ENCODE results near the gene MZB1.

DNA sequence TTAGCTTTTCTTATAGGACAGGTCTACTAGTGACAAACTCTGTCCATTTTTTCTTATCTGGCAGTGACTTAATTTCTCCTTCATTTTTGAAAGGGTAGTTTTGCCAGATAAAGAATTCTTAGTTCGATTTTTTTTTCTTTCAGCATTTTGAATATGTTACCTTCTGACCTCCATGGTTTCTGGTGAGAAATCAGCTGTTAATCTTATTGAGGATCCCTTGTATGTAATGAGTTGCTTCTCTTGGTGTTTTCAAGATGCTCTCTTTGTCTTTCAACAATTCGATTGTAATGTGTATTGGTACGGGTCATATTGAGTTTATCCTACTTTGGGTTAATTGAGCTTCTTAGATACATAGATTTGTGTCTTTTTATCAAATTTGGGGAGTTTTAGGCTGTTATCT lies 35.5 kb downstream of the MZB1 start:
- TF ChIP-seq, protein P1, sequence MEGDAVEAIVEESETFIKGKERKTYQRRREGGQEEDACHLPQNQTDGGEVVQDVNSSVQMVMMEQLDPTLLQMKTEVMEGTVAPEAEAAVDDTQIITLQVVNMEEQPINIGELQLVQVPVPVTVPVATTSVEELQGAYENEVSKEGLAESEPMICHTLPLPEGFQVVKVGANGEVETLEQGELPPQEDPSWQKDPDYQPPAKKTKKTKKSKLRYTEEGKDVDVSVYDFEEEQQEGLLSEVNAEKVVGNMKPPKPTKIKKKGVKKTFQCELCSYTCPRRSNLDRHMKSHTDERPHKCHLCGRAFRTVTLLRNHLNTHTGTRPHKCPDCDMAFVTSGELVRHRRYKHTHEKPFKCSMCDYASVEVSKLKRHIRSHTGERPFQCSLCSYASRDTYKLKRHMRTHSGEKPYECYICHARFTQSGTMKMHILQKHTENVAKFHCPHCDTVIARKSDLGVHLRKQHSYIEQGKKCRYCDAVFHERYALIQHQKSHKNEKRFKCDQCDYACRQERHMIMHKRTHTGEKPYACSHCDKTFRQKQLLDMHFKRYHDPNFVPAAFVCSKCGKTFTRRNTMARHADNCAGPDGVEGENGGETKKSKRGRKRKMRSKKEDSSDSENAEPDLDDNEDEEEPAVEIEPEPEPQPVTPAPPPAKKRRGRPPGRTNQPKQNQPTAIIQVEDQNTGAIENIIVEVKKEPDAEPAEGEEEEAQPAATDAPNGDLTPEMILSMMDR (IDR thresholded peaks at IDR 0.05), result no peak
- TF ChIP-seq POLR2AphosphoS5 (IDR thresholded peaks at IDR 0.05; ENCODE audit: low read depth, low read length) (no peak), RAD21 (IDR thresholded peaks at IDR 0.05; ENCODE audit: low read length) (no peak), TCF12 (IDR thresholded peaks at IDR 0.05) (no peak), EZH2phosphoT487 (IDR thresholded peaks at IDR 0.05; ENCODE audit: borderline replicate concordance, low read depth) (no peak), SIN3A (IDR thresholded peaks at IDR 0.05; ENCODE audit: borderline replicate concordance, low read depth, low read length) (no peak), TEAD4 (IDR thresholded peaks at IDR 0.05; ENCODE audit: borderline replicate concordance, insufficient read depth) (no peak), TAF1 (IDR thresholded peaks at IDR 0.05; ENCODE audit: borderline replicate concordance, low read depth, low read length) (no peak), EP300 (IDR thresholded peaks at IDR 0.05; ENCODE audit: borderline replicate concordance in 1 of 2, low read depth in 1 of 2, low read length in 1 of 2) (no peak), YY1 (IDR thresholded peaks at IDR 0.05; ENCODE audit: low read depth) (no peak)
- TF ChIP-seq, protein P2, sequence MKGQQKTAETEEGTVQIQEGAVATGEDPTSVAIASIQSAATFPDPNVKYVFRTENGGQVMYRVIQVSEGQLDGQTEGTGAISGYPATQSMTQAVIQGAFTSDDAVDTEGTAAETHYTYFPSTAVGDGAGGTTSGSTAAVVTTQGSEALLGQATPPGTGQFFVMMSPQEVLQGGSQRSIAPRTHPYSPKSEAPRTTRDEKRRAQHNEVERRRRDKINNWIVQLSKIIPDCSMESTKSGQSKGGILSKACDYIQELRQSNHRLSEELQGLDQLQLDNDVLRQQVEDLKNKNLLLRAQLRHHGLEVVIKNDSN (IDR thresholded peaks at IDR 0.05; ENCODE audit: borderline replicate concordance, low read depth), result no peak
- TF ChIP-seq, protein P3, sequence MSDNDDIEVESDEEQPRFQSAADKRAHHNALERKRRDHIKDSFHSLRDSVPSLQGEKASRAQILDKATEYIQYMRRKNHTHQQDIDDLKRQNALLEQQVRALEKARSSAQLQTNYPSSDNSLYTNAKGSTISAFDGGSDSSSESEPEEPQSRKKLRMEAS (IDR thresholded peaks at IDR 0.05; ENCODE audit: low read depth), result no peak
- TF ChIP-seq, protein P4, sequence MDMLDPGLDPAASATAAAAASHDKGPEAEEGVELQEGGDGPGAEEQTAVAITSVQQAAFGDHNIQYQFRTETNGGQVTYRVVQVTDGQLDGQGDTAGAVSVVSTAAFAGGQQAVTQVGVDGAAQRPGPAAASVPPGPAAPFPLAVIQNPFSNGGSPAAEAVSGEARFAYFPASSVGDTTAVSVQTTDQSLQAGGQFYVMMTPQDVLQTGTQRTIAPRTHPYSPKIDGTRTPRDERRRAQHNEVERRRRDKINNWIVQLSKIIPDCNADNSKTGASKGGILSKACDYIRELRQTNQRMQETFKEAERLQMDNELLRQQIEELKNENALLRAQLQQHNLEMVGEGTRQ (IDR thresholded peaks at IDR 0.05; ENCODE audit: borderline replicate concordance, low read depth, low read length), result no peak

All from SK-N-SH (cell line).